Activated CD4-positive, alpha-beta memory T cell treated with anti-CD3 and anti-CD28 coated beads for 36 hours (primary cell): ENCODE measurements around the gene IFNAR1. TPM values are rescaled to one million over a fixed set of nuclear protein-coding genes. Genes with fewer than 3 reads are reported as not detected.
A peak's percentile ranks its signal among the peaks of the same experiment; 100 is the strongest.

Source experiments
- CTCF ChIA-PET: fragments of 350-600 bp; sonication (Branson Sonifier 250); formaldehyde crosslinking; loops from one replicate; lab custom pipeline; 2021; ENCODE audit warnings: antibody characterized with exemption, inconsistent platforms; lab: Charles Lee
- POLR2A ChIA-PET: fragments of 350-600 bp; sonication (Branson Sonifier 250); formaldehyde crosslinking; loops from one replicate; lab custom pipeline; 2021; ENCODE audit warnings: antibody characterized with exemption; lab: Charles Lee
- DNase-seq: peaks from one replicate; pipeline ENCODE4 v3.0.0-alpha.2; 2020
- H3K27ac Mint-ChIP-seq: one replicate; pipeline ENCODE4 v1.8.0; 2021; ENCODE audit warnings: mixed read lengths
- H3K27me3 Mint-ChIP-seq: one replicate; pipeline ENCODE4 v1.8.0; 2021; ENCODE audit warnings: mixed read lengths
- H3K36me3 Mint-ChIP-seq: one replicate; pipeline ENCODE4 v1.8.0; 2021; ENCODE audit warnings: mixed read lengths
- H3K4me1 Mint-ChIP-seq: one replicate; pipeline ENCODE4 v1.8.0; 2021; ENCODE audit warnings: low read depth, mixed read lengths
- H3K4me3 Mint-ChIP-seq: one replicate; pipeline ENCODE4 v1.8.0; 2021; ENCODE audit warnings: mild to moderate bottlenecking, mixed read lengths
- H3K9me3 Mint-ChIP-seq: one replicate; pipeline ENCODE4 v1.8.0; 2021; ENCODE audit warnings: mixed read lengths
- intact Hi-C: fragments of 100-400 bp; cut with micrococcal nuclease; formaldehyde crosslinking; loops from one replicate; pipeline ENCODE4 v1.15.1; 2023
- total RNA-seq, 2 experiments: library from RNA; stranded (reverse); gene quantifications; one replicate each; pipeline ENCODE4 v1.2.3, GENCODE V29; 2021

IFNAR1 gene
- total RNA-seq, 2 experiments from 2014 or later = 28.0 to 32.0 TPM

- POLR2A ChIA-PET = no interaction called here
- CTCF ChIA-PET = interaction anchor here (0.5 kb wide), 1 partner anchor 70 kb away, joined by 3 read pairs; no protein-coding TSS in a partner anchor
- H3K4me1 Mint-ChIP-seq = peaks cover 19% of the 10 kb centered on the region
- no peak overlapping the region for H3K27ac Mint-ChIP-seq
- no peaks in the 10 kb centered on the region for H3K27me3 Mint-ChIP-seq
- no peaks in the 10 kb centered on the region for H3K9me3 Mint-ChIP-seq
- intact Hi-C loops = no loop called here
- H3K36me3 Mint-ChIP-seq = peaks cover 28% of the 10 kb centered on the region
- H3K4me3 Mint-ChIP-seq = no peak overlapping the region
- no peak for DNase-seq
Observed at GRCh38 chr21:33293136-33293535, 31.6 kb upstream of the IFNAR1 start.

- H3K4me1 Mint-ChIP-seq = peaks cover 24% of the 10 kb centered on the region
- CTCF ChIA-PET = interaction anchor here (0.6 to 1.1 kb wide), 2 partner anchors 67 to 115 kb away, joined by 3 read pairs; no protein-coding TSS in a partner anchor
- H3K4me3 Mint-ChIP-seq = no peak overlapping the region
- no peaks in the 10 kb centered on the region for H3K9me3 Mint-ChIP-seq
- no peak overlapping the region for H3K27ac Mint-ChIP-seq
- POLR2A ChIA-PET = no interaction called here
- no peak for DNase-seq
- intact Hi-C loops = no loop called here
- H3K36me3 Mint-ChIP-seq = peaks cover 23% of the 10 kb centered on the region
- H3K27me3 Mint-ChIP-seq = no peaks in the 10 kb centered on the region
Observed at GRCh38 chr21:33293811-33294216, 31.0 kb upstream of the IFNAR1 start.

GRCh38 chr21:33296156-33296555 is 28.6 kb upstream of the IFNAR1 start:
- intact Hi-C loops = no loop called here
- POLR2A ChIA-PET = no interaction called here
- CTCF ChIA-PET = interaction anchor here (1.1 kb wide), 1 partner anchor 66 kb away, joined by 3 read pairs; no protein-coding TSS in a partner anchor

DNA sequence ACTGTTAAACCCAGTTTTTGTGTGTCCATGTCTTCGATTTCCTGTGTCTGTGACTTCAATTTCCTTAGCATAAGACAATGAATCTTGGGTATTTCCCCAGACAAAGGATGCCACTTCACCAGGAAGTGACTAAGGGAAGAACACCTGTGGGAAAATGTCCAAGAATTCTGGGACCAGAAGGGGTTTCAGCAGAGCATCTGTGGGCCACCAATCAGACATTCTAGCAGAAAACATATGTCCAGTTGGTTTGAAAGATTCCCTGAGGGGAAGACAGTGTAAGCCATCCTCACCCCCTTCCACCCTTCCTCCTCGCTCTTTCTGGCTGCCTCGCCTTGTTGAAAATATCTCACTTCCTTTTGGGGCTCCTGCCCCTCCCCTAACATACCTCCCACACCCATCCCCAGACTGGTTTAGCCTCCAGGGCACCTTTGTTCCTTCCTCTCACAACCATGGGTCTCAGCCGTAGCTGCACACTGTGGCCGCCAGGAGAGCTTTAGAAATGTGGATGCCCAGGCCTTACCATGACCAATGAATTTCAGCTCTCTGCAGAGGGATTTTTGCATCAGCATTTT is 25.5 kb upstream of the IFNAR1 start:
- intact Hi-C loops = no loop called here
- peak; percentile 65 for DNase-seq
- ChIA-PET POLR2A (interaction anchor here (1.5 kb wide), 1 partner anchor 26 kb away, joined by 3 read pairs; the partner anchor contains the start of gene IFNAR1), CTCF (interaction anchor here (0.6 to 1.8 kb wide), 5 partner anchors 9 to 183 kb away, joined by 3 to 5 read pairs (median 3); partner anchors contain the start of gene IFNAR1)
- no peaks in the 10 kb centered on the region for H3K9me3 Mint-ChIP-seq
- H3K27ac Mint-ChIP-seq = peak overlapping the region; percentile 61
- H3K4me3 Mint-ChIP-seq = no peak overlapping the region
- H3K36me3 Mint-ChIP-seq = peaks cover 9% of the 10 kb centered on the region
- no peaks in the 10 kb centered on the region for H3K27me3 Mint-ChIP-seq
- peaks cover 43% of the 10 kb centered on the region for H3K4me1 Mint-ChIP-seq

More at GRCh38 chr21:33296156-33296555, 28.6 kb upstream of the IFNAR1 start:
- Mint-ChIP-seq H3K9me3 (no peaks in the 10 kb centered on the region), H3K27me3 (no peaks in the 10 kb centered on the region), H3K36me3 (peaks cover 23% of the 10 kb centered on the region), H3K4me1 (peaks cover 43% of the 10 kb centered on the region), H3K4me3 (no peak overlapping the region), H3K27ac (no peak overlapping the region)
- DNase-seq = no peak

DNA sequence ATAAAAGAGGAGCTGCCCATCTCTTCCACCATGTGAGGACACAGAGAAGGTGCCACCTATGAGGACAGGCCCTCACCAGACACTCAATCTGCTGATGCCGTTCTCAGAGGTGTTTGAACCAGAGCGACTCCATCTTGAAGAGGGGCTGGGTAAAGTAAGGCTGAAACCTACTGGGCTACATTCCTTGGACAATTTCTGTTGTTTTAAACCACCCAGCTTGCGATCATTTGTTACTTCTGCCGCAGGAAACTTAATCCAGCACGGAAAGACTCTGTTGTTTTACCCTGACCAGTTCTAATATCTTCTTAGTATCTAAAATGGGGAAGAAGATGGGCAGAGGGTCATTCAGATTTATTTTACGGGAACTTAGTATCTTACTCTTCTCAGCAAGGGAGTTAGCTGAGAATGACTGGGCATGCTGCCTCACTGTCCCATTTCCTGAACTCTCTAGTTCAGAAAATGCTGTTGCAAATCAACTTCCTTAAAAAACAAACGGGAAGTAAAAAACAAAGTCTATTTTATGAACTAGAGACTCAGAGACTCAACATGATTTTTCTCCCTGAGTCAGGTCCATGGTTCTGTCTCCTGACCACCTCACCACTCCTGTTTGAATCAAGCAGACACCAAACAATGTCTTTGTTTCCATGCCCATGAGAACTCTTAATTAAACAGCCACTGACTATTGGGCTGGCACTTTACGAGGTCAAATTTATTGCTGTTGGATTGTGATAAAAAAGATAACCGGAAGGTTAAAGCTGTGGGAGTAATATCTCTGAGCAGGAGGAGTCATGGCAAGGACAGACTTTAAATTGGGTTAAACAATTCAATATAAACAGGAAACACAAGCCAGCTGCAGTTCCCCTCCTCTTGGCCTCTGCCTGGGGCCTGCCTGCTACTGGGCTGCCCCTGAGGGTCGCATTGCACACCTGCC is 23.8 kb upstream of the IFNAR1 start:
- POLR2A ChIA-PET = no interaction called here
- no peak for DNase-seq
- no peaks in the 10 kb centered on the region for H3K9me3 Mint-ChIP-seq

DNA sequence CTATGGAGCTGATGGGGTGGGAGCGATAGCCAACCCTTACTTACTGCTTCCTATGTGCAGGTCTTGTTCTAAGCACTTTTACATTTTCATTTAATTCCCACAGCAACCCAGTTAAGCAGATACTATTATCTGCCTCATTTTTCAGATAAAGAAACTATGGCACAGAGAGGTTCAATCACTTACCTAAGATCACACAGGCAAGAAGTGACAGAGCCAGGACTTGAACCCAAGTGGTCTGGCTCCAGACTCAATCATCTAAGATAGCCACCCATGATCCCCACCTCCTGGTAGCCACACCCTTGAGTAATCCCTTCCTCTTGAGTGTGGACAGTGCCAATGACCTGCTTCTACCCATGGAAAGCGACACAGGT is 23.2 kb upstream of the IFNAR1 start:
- Mint-ChIP-seq H3K36me3 (no peaks in the 10 kb centered on the region), H3K4me3 (no peak overlapping the region), H3K27me3 (no peaks in the 10 kb centered on the region), H3K9me3 (no peaks in the 10 kb centered on the region), H3K27ac (no peak overlapping the region), H3K4me1 (peaks cover 50% of the 10 kb centered on the region)
- intact Hi-C loops = no loop called here
- no peak for DNase-seq
- ChIA-PET POLR2A (no interaction called here), CTCF (interaction anchor here (0.5 kb wide), 1 partner anchor 28 kb away, joined by 3 read pairs; no protein-coding TSS in a partner anchor)

More for the DNA sequence above, 23.8 kb upstream of the IFNAR1 start:
- Mint-ChIP-seq H3K27me3 (no peaks in the 10 kb centered on the region), H3K4me3 (no peak overlapping the region), H3K27ac (peak overlapping the region; percentile 26), H3K36me3 (peaks cover 3% of the 10 kb centered on the region), H3K4me1 (peaks cover 50% of the 10 kb centered on the region)
- CTCF ChIA-PET = interaction anchor here (0.5 to 1.8 kb wide), 5 partner anchors 24 to 104 kb away, joined by 3 to 5 read pairs (median 3); partner anchors contain the start of gene IFNAR1
- intact Hi-C loops = no loop called here

GRCh38 chr21:33302055-33302454 is 22.7 kb upstream of the IFNAR1 start:
- no peaks in the 10 kb centered on the region for H3K36me3 Mint-ChIP-seq
- H3K4me3 Mint-ChIP-seq = no peak overlapping the region
- H3K27ac Mint-ChIP-seq = no peak overlapping the region
- CTCF ChIA-PET = no interaction called here
- DNase-seq = no peak
- peaks cover 50% of the 10 kb centered on the region for H3K4me1 Mint-ChIP-seq
- no peaks in the 10 kb centered on the region for H3K9me3 Mint-ChIP-seq
- intact Hi-C loops = no loop called here
- no peaks in the 10 kb centered on the region for H3K27me3 Mint-ChIP-seq
- POLR2A ChIA-PET = no interaction called here

- CTCF ChIA-PET = no interaction called here
- intact Hi-C loops = no loop called here
- H3K36me3 Mint-ChIP-seq = no peaks in the 10 kb centered on the region
- no peaks in the 10 kb centered on the region for H3K27me3 Mint-ChIP-seq
- no peak overlapping the region for H3K4me3 Mint-ChIP-seq
- H3K4me1 Mint-ChIP-seq = peaks cover 47% of the 10 kb centered on the region
- H3K27ac Mint-ChIP-seq = no peak overlapping the region
- H3K9me3 Mint-ChIP-seq = no peaks in the 10 kb centered on the region
- POLR2A ChIA-PET = no interaction called here
- DNase-seq = no peak
Observed at GRCh38 chr21:33302796-33303195, 22.0 kb upstream of the IFNAR1 start.

DNA sequence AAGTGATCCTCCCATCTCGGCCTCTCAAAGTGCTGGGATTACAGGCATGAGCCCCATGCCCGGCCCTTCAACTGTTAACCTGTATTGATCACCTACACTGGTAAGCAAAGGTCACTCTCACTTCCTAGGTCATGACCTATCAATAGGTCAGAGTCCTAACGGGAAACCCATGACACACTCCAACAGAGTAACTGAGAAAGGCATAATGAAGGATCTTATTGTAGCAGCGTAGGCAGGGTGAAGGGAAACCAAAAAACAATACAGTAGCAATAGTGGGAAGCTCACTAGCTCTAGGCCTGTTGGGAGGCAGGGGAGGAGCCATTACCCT is 19.5 kb upstream of the IFNAR1 start:
- no peak for DNase-seq
- intact Hi-C loops = no loop called here
- Mint-ChIP-seq H3K36me3 (no peaks in the 10 kb centered on the region), H3K27me3 (no peaks in the 10 kb centered on the region), H3K4me3 (no peak overlapping the region), H3K4me1 (peaks cover 37% of the 10 kb centered on the region), H3K9me3 (no peaks in the 10 kb centered on the region), H3K27ac (no peak overlapping the region)
- CTCF ChIA-PET = no interaction called here
- POLR2A ChIA-PET = no interaction called here

DNA sequence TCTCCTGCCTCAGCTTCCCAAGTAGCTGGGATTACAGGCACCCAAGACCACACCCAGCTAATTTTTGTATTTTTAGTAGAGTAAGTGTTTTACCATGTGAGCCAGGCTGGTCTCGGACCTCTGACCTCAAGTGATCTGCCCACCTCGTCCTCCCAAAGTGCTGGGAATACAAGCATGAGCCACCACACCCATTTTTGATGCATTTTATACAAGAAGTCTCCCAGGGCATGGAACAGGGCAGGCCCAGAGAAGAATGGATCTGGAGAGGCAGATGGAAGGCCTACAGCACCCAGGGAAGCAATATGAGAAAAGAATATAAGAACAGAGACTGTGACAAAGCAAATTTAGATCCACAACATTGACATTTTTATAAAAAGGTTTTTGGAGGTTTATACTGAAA is 18.8 kb upstream of the IFNAR1 start:
- POLR2A ChIA-PET = no interaction called here
- no peaks in the 10 kb centered on the region for H3K9me3 Mint-ChIP-seq
- DNase-seq = no peak
- H3K27ac Mint-ChIP-seq = no peak overlapping the region
- intact Hi-C loops = no loop called here
- peaks cover 31% of the 10 kb centered on the region for H3K4me1 Mint-ChIP-seq
- CTCF ChIA-PET = no interaction called here
- H3K36me3 Mint-ChIP-seq = no peaks in the 10 kb centered on the region
- no peaks in the 10 kb centered on the region for H3K27me3 Mint-ChIP-seq
- H3K4me3 Mint-ChIP-seq = no peak overlapping the region

GRCh38 chr21:33308586-33309490 is 15.9 kb upstream of the IFNAR1 start:
- ChIA-PET POLR2A (no interaction called here), CTCF (interaction anchor here (1.0 to 1.1 kb wide), 4 partner anchors 9 to 112 kb away, joined by 3 read pairs; no protein-coding TSS in a partner anchor)

More at GRCh38 chr21:33308586-33309490, 15.9 kb upstream of the IFNAR1 start:
- intact Hi-C loops = no loop called here
- Mint-ChIP-seq H3K9me3 (peaks cover 3% of the 10 kb centered on the region), H3K4me1 (peaks cover 20% of the 10 kb centered on the region), H3K4me3 (no peak overlapping the region), H3K27ac (no peak overlapping the region), H3K27me3 (no peaks in the 10 kb centered on the region), H3K36me3 (no peaks in the 10 kb centered on the region)
- no peak for DNase-seq
